WI38 (cell line): ENCODE results near the gene MRGPRG.

Source experiments
- H3K4me3 ChIP-seq: 2 replicates; pipeline ENCODE4 v1.5.1; 2011; ENCODE audit warnings: low read depth, mild to moderate bottlenecking, control low read depth, low read length
- TF ChIP-seq, protein P1 (sequence below): IDR thresholded peaks from 2 replicates; pipeline ENCODE4 v1.5.1; 2012; ENCODE audit warnings: low read depth, mild to moderate bottlenecking, control low read depth, low read length

MRGPRG gene

GRCh38 chr11:3192511-3193372, 25.9 kb downstream of the MRGPRG start:
- TF ChIP-seq, protein P1, sequence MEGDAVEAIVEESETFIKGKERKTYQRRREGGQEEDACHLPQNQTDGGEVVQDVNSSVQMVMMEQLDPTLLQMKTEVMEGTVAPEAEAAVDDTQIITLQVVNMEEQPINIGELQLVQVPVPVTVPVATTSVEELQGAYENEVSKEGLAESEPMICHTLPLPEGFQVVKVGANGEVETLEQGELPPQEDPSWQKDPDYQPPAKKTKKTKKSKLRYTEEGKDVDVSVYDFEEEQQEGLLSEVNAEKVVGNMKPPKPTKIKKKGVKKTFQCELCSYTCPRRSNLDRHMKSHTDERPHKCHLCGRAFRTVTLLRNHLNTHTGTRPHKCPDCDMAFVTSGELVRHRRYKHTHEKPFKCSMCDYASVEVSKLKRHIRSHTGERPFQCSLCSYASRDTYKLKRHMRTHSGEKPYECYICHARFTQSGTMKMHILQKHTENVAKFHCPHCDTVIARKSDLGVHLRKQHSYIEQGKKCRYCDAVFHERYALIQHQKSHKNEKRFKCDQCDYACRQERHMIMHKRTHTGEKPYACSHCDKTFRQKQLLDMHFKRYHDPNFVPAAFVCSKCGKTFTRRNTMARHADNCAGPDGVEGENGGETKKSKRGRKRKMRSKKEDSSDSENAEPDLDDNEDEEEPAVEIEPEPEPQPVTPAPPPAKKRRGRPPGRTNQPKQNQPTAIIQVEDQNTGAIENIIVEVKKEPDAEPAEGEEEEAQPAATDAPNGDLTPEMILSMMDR: no peak

GRCh38 chr11:3191586-3192324, 26.9 kb downstream of the MRGPRG start:
- H3K4me3 ChIP-seq: no peak overlapping the region
- TF ChIP-seq, protein P1: no peak

More at GRCh38 chr11:3192511-3193372, 25.9 kb downstream of the MRGPRG start:
- H3K4me3 ChIP-seq: no peak overlapping the region

DNA sequence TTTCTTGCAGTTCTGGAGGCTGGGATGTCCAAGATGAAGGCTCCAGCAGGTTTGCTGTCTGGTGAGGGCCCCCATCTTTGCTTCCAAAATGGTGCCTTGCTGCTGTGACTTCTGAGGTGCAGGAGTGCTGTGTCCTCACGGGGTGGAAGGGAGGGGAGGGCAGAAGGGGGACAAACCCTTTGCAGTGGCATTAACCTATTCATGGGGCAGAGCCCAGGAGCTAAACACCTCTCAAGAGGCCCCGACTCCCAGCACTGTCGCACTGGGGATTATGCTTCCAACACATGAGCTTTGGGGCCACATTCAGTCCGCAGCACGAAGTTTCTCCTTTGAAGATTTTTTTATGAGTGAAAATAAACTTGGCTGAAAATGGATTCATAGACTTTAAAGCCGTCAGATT, 28.0 kb downstream of the MRGPRG start:
- TF ChIP-seq, protein P1: no peak
- no peak overlapping the region for H3K4me3 ChIP-seq

GRCh38 chr11:3189886-3190583, 28.6 kb downstream of the MRGPRG start:
- TF ChIP-seq, protein P1: no peak

DNA sequence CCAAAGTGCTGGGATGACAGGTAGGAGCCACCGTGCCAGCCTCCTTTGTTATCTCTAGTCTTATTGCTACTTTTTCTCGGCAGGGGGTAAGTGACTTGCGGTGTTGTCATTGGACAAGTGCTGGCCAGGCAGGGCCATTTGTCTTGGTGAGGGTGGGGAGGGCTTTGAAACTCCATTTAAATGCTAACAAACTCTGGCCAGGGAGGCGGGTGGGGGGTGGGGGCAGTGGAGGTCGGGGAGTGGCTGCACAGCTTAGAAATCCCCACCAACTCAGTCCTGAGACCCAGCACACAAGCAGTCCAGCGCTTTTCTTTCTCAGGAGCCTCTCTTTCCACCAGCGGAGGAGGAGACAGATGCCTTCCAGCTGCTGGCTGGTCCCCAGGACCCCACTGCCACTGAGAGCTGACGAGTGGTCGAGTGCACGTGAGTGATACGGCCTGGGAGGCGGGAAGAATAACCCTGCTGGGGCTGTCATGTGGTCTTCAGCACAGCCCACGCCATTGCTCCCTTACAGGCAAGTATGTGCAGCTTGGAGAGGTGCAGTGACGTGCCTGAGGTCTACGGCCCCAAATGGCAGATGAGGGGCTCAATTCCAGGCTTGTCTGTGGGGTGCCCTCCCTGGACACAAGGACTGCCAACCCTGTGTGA, 29.3 kb downstream of the MRGPRG start:
- no peak overlapping the region for H3K4me3 ChIP-seq
- TF ChIP-seq, protein P1: no peak

More at GRCh38 chr11:3189886-3190583, 28.6 kb downstream of the MRGPRG start:
- no peak overlapping the region for H3K4me3 ChIP-seq

GRCh38 chr11:3188496-3189195, 30.0 kb downstream of the MRGPRG start:
- TF ChIP-seq, protein P1: no peak

More at GRCh38 chr11:3188496-3189195, 30.0 kb downstream of the MRGPRG start:
- H3K4me3 ChIP-seq: no peak overlapping the region
